Neuronal stem cell (in vitro differentiated cells): ENCODE measurements around the gene CSMD2.

Source experiments
- DNase-seq: peaks from one replicate; pipeline ENCODE4 v3.0.0-alpha.2; 2013; ENCODE audit warnings: low spot score
- H2AFZ ChIP-seq: one replicate; pipeline ENCODE4 v1.6.1; 2013; ENCODE audit warnings: mild to moderate bottlenecking, low read length, inconsistent platforms
- H2AK5ac ChIP-seq: 2 replicates; pipeline ENCODE4 v1.6.1; 2013; ENCODE audit warnings: low read depth, mild to moderate bottlenecking, inconsistent platforms, low read length, moderate library complexity, mixed read lengths
- H2BK120ac ChIP-seq: 2 replicates; pipeline ENCODE4 v1.6.1; 2013; ENCODE audit warnings: low read depth, mild to moderate bottlenecking, inconsistent platforms, low read length, moderate library complexity, mixed read lengths
- H2BK12ac ChIP-seq: one replicate; pipeline ENCODE4 v1.6.1; 2013; ENCODE audit warnings: low read length, inconsistent platforms
- H2BK15ac ChIP-seq: 2 replicates; pipeline ENCODE4 v1.6.1; 2013; ENCODE audit warnings: mild to moderate bottlenecking, low read length, inconsistent platforms, mixed read lengths
- H2BK5ac ChIP-seq: one replicate; pipeline ENCODE4 v1.6.1; 2013; ENCODE audit warnings: inconsistent platforms, mild to moderate bottlenecking, low read length, moderate library complexity
- H3K14ac ChIP-seq: one replicate; pipeline ENCODE4 v1.6.1; 2013; ENCODE audit warnings: low read length, inconsistent platforms
- H3K18ac ChIP-seq: 2 replicates; pipeline ENCODE4 v1.6.1; 2013; ENCODE audit warnings: low read length, inconsistent platforms
- H3K23ac ChIP-seq: 2 replicates; pipeline ENCODE4 v1.6.1; 2013; ENCODE audit warnings: low read depth, mild to moderate bottlenecking, mixed read lengths, low read length, inconsistent platforms; ENCODE audit not compliant: poor library complexity
- H3K27ac ChIP-seq: replicated peaks from 3 replicates; pipeline ENCODE4 v1.5.1; 2013; ENCODE audit warnings: low read length, inconsistent platforms
- H3K27me3 ChIP-seq, 3 experiments: 2 replicates each; pipeline ENCODE4 v1.6.1; 2013; ENCODE audit warnings: low read length in 3 of 3, mild to moderate bottlenecking in 2 of 3, inconsistent platforms in 1 of 3, low read depth in 1 of 3, mixed read lengths in 1 of 3, moderate library complexity in 1 of 3; ENCODE audit not compliant: control insufficient read depth in 3 of 3, insufficient read depth in 3 of 3
- H3K36me3 ChIP-seq, 2 donors: replicated peaks in 1 of 2; 2 replicates each; pipeline ENCODE4 v1.6.1; 2013; ENCODE audit warnings: low read length in 2 of 2; ENCODE audit not compliant: control insufficient read depth in 2 of 2, insufficient read depth in 2 of 2
- H3K4ac ChIP-seq: 2 replicates; pipeline ENCODE4 v1.6.1; 2013; ENCODE audit warnings: inconsistent platforms, mild to moderate bottlenecking, low read length, moderate library complexity
- H3K4me1 ChIP-seq, 2 donors: 1 replicate in 1 of 2; 2 replicates in 1 of 2; pipeline ENCODE4 v1.6.1; 2013; ENCODE audit warnings: low read length in 2 of 2, low read depth in 1 of 2; ENCODE audit not compliant: control insufficient read depth in 2 of 2, insufficient read depth in 1 of 2
- H3K4me2 ChIP-seq: one replicate; pipeline ENCODE4 v1.6.1; 2013; ENCODE audit warnings: mild to moderate bottlenecking, low read length, inconsistent platforms; ENCODE audit not compliant: insufficient read depth, poor library complexity, severe bottlenecking
- H3K4me3 ChIP-seq, 2 donors: 2 replicates each; pipeline ENCODE4 v1.5.1; 2013; ENCODE audit warnings: low read length in 2 of 2, mild to moderate bottlenecking in 2 of 2, inconsistent platforms in 1 of 2, moderate library complexity in 1 of 2
- H3K79me1 ChIP-seq: one replicate; pipeline ENCODE4 v1.6.1; 2013; ENCODE audit warnings: low read depth, mild to moderate bottlenecking, inconsistent platforms, low read length, moderate library complexity
- H3K9ac ChIP-seq: one replicate; pipeline ENCODE4 v1.6.1; 2013; ENCODE audit warnings: mild to moderate bottlenecking, low read depth, low read length, inconsistent platforms; ENCODE audit not compliant: poor library complexity
- H3K9me3 ChIP-seq, 2 donors: replicated peaks in 1 of 2; 2 replicates each; pipeline versions ENCODE3 to v1.6.1; 2013; ENCODE audit warnings: low read length in 2 of 2, mild to moderate bottlenecking in 2 of 2, inconsistent platforms in 1 of 2, low read depth in 1 of 2, mixed read lengths in 1 of 2, moderate library complexity in 1 of 2; ENCODE audit not compliant: control insufficient read depth in 2 of 2, insufficient read depth in 1 of 2
- H4K8ac ChIP-seq: one replicate; pipeline ENCODE4 v1.6.1; 2013; ENCODE audit warnings: low read depth, mild to moderate bottlenecking, inconsistent platforms, low read length, moderate library complexity
- H4K91ac ChIP-seq: one replicate; pipeline ENCODE4 v1.6.1; 2013; ENCODE audit warnings: low read length, low read depth, mild to moderate bottlenecking, inconsistent platforms; ENCODE audit not compliant: poor library complexity
- WGBS, 2 donors: extraction: QIAGEN DNeasy Blood & Tissue Kit; methylation state at CpG; one replicate each; pipeline ENCODE4 v1.1.7; 2013; ENCODE audit warnings: missing lambda C conversion rate in 2 of 2, mixed read lengths in 1 of 2; ENCODE audit not compliant: insufficient read length in 2 of 2, insufficient replicate concordance in 1 of 2; ENCODE audit errors: extremely low coverage in 2 of 2; 5-methylcytosine and 5-hydroxymethylcytosine counted together

CSMD2 gene

GRCh38 chr1:33715195-33715811 is 449.7 kb downstream of the CSMD2 start:
- Histone ChIP-seq H3K27ac (no peak overlapping the region), H2BK12ac (no peak overlapping the region), H2BK5ac (no peak overlapping the region), H3K4me1 (peaks cover 0 to 12% of the 10 kb centered on the region in 2 donors), H3K4ac (no peak overlapping the region), H2AFZ (no peak overlapping the region), H3K14ac (no peak overlapping the region), H2BK15ac (no peak overlapping the region), H3K27me3 (no peaks in the 10 kb centered on the region), H3K79me1 (no peaks in the 10 kb centered on the region), H3K36me3 (no peaks in the 10 kb centered on the region), H3K9me3 (no peaks in the 10 kb centered on the region), H3K4me3 (no peak overlapping the region), H3K23ac (no peak overlapping the region), H4K8ac (no peak overlapping the region), H3K18ac (no peak overlapping the region), H4K91ac (no peak overlapping the region), H3K9ac (no peak overlapping the region), H3K4me2 (no peak overlapping the region), H2AK5ac (no peak overlapping the region), H2BK120ac (no peak overlapping the region)
- no peak for DNase-seq
- WGBS, 2 donors: no CpG with 5 or more reads among the region's 7 CpGs

DNA sequence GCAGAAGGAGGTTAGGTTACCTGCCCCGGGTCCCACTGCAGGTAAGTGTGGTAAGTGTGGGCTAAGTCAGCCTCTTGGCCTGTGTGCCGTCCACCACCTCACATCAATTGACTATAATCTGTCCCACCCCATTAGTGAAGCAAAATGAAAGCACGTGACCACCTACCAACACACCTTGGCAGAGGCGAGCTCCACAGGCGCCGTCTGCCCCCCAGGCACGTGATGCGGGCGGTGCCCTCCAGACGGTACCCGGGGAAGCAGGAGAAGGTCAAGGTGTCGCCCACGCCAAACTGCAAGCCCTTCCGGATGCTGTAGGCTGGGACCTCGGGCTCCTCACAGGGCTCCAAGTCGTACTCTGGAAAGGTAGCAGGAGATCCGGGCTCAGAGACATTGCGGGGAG is 450.6 kb downstream of the CSMD2 start:
- no peak for DNase-seq

GRCh38 chr1:33713058-33713877 is 451.8 kb downstream of the CSMD2 start:
- no peak overlapping the region for H2BK12ac ChIP-seq
- no peak overlapping the region for H3K23ac ChIP-seq
- no peak overlapping the region for H2BK5ac ChIP-seq
- no peak overlapping the region for H3K4me2 ChIP-seq
- no CpG with 5 or more reads among the region's 9 CpGs for WGBS, 2 donors
- no peaks in the 10 kb centered on the region for H3K36me3 ChIP-seq
- H3K79me1 ChIP-seq: no peaks in the 10 kb centered on the region
- H3K9me3 ChIP-seq: no peaks in the 10 kb centered on the region
- H2BK120ac ChIP-seq: no peak overlapping the region
- peaks cover 7 to 12% of the 10 kb centered on the region in 2 donors for H3K4me1 ChIP-seq
- H3K14ac ChIP-seq: peak overlapping the region; percentile 26
- H3K27ac ChIP-seq: no peak overlapping the region
- no peak overlapping the region for H3K9ac ChIP-seq
- H3K27me3 ChIP-seq: no peaks in the 10 kb centered on the region
- H4K91ac ChIP-seq: no peak overlapping the region
- H2BK15ac ChIP-seq: no peak overlapping the region
- H3K4me3 ChIP-seq: no peak overlapping the region
- H3K18ac ChIP-seq: peak overlapping the region; percentile 44
- H2AFZ ChIP-seq: no peak overlapping the region
- H2AK5ac ChIP-seq: peak overlapping the region; percentile 32
- DNase-seq: no peak
- H3K4ac ChIP-seq: no peak overlapping the region
- no peak overlapping the region for H4K8ac ChIP-seq

More for the DNA sequence above, 450.6 kb downstream of the CSMD2 start:
- Histone ChIP-seq H3K79me1 (no peaks in the 10 kb centered on the region), H2AK5ac (peak overlapping the region; percentile 17), H2BK15ac (peak overlapping the region; percentile 12), H3K36me3 (no peaks in the 10 kb centered on the region), H3K4me1 (peaks cover 3 to 12% of the 10 kb centered on the region in 2 donors), H3K23ac (no peak overlapping the region), H2BK120ac (no peak overlapping the region), H4K8ac (no peak overlapping the region), H4K91ac (no peak overlapping the region), H3K18ac (no peak overlapping the region), H3K4me2 (no peak overlapping the region), H3K9ac (no peak overlapping the region), H2BK5ac (peak overlapping the region; percentile 27), H3K27me3 (no peaks in the 10 kb centered on the region), H2BK12ac (peak overlapping the region; percentile 46), H3K9me3 (no peaks in the 10 kb centered on the region), H3K4me3 (no peak overlapping the region), H3K4ac (no peak overlapping the region), H2AFZ (no peak overlapping the region), H3K27ac (no peak overlapping the region), H3K14ac (no peak overlapping the region)
- WGBS, 2 donors: no CpG with 5 or more reads among the region's 18 CpGs

DNA sequence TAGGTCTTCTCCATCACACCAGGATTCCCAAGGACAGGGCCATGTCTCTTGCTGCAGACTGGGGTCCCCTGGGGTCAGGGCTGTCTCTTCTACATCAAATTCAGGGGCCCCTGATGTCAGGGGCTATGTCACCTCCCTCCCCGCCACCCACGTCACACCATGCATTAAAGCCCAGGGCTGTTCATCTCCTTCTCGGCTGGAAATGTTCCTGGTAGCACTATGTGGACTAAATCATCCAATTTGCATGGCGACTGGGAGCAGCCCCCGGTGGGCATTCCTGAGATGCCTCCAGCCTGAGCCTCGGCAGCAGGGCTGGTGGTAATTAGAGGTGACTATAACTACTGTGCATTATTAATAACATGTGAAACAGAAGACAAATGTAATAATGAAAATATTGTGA is 452.8 kb downstream of the CSMD2 start:
- Histone ChIP-seq H4K91ac (no peak overlapping the region), H2AFZ (no peak overlapping the region), H2BK12ac (no peak overlapping the region), H3K27me3 (no peaks in the 10 kb centered on the region), H3K4ac (no peak overlapping the region), H2BK5ac (no peak overlapping the region), H3K4me2 (no peak overlapping the region), H3K23ac (no peak overlapping the region), H3K9me3 (no peaks in the 10 kb centered on the region), H2AK5ac (peak overlapping the region; percentile 31), H3K9ac (no peak overlapping the region), H3K14ac (no peak overlapping the region), H3K79me1 (no peaks in the 10 kb centered on the region), H3K4me1 (peaks cover 7 to 12% of the 10 kb centered on the region in 2 donors), H3K36me3 (no peaks in the 10 kb centered on the region), H4K8ac (no peak overlapping the region), H2BK120ac (no peak overlapping the region), H3K27ac (no peak overlapping the region), H3K18ac (peak overlapping the region; percentile 84), H2BK15ac (peak overlapping the region; percentile 40), H3K4me3 (no peak overlapping the region)
- DNase-seq: peak; percentile 17
- no CpG with 5 or more reads among the region's 6 CpGs for WGBS, 2 donors
